ENCODE measurements around the gene CASTOR1.

CASTOR1 gene

DNA sequence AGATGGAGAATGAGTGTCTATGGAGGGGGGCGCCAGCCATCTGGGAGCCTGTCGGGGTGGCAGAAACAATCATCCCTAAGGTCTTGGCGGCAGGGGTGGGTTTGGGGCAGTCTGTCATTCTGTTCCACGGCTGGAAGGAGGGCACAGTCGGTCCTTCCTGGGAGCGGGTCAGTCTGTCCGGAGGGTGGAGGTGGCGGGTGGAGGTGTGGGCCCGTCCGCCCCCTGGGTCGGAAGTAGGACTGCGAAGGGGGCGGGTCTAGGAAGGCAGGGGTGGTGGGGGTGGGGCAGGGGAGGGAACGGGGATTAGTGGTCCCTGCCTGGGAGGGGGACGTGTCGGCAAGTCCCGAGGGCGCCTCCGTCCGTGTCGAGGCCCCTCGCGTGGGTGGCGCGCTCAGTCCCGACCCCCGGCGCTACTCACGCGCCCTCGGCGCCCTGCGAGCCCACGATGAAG lies 37.0 kb upstream of the CASTOR1 start:
- H3K27me3 ChIP-seq (ENCODE audit: low read depth, low read length) = no peaks in the 10 kb centered on the region
- H3K79me2 ChIP-seq (ENCODE audit: low read length) = no peaks in the 10 kb centered on the region
- peaks cover 3% of the 10 kb centered on the region; the same call in 1 of the 2 replicates for H4K20me1 ChIP-seq (ENCODE audit: insufficient read depth, low read length)
- H3K4me3 ChIP-seq (ENCODE audit: low read length) = peak overlapping the region; percentile 87
- no peak for TF ChIP-seq EZH2phosphoT487 (IDR thresholded peaks at IDR 0.05; ENCODE audit: low read depth)
- TF ChIP-seq, protein P1, sequence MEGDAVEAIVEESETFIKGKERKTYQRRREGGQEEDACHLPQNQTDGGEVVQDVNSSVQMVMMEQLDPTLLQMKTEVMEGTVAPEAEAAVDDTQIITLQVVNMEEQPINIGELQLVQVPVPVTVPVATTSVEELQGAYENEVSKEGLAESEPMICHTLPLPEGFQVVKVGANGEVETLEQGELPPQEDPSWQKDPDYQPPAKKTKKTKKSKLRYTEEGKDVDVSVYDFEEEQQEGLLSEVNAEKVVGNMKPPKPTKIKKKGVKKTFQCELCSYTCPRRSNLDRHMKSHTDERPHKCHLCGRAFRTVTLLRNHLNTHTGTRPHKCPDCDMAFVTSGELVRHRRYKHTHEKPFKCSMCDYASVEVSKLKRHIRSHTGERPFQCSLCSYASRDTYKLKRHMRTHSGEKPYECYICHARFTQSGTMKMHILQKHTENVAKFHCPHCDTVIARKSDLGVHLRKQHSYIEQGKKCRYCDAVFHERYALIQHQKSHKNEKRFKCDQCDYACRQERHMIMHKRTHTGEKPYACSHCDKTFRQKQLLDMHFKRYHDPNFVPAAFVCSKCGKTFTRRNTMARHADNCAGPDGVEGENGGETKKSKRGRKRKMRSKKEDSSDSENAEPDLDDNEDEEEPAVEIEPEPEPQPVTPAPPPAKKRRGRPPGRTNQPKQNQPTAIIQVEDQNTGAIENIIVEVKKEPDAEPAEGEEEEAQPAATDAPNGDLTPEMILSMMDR (IDR thresholded peaks at IDR 0.05; ENCODE audit: low read depth, low read length) = no peak
- H3K36me3 ChIP-seq (replicated peaks; ENCODE audit: low read depth, low read length) = no peaks in the 10 kb centered on the region
- H3K27ac ChIP-seq (ENCODE audit: low read length) = no peak overlapping the region
- H3K9ac ChIP-seq (ENCODE audit: low read length) = peak overlapping the region; percentile 69
- H3K4me2 ChIP-seq (ENCODE audit: low read length) = peak overlapping the region; percentile 98
- no peaks in the 10 kb centered on the region for H3K9me3 ChIP-seq (ENCODE audit: insufficient read depth, low read length)
- H3K4me1 ChIP-seq (ENCODE audit: low read length) = peaks cover 12% of the 10 kb centered on the region
- H2AFZ ChIP-seq (ENCODE audit: low read depth, low read length) = peak overlapping the region; percentile 56; the same call in 1 of the 2 replicates

DNA sequence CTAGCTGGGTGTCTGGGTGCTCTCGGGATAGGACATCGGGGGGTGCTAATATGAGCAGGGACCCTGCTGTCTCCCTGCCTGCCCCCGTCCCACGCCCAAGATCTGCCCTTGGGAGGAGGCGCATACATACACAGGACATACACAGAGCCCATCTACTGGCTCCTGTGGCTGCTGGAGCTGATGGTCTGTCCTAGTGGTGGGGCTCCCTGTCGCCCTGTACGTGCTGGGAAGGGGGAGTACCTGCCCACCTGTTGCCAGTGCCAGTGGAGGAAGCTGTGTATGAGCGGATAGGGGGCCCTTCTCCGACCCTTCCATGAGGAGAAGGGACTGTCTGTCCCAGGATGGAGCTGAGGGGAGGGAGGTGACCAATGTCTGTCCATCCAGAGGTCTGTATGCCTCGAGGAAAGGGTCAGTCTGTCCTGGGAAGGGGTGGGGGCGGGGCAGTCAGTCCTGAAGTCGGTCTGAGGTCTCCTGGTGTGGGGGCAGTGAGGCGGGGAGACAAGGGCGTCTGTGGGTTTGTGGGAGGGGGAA lies 36.5 kb upstream of the CASTOR1 start:
- H4K20me1 ChIP-seq (ENCODE audit: insufficient read depth, low read length) = peaks cover 3% of the 10 kb centered on the region; the same call in 1 of the 2 replicates
- TF ChIP-seq, protein P1 (IDR thresholded peaks at IDR 0.05; ENCODE audit: low read depth, low read length) = no peak
- H3K4me1 ChIP-seq (ENCODE audit: low read length) = peaks cover 12% of the 10 kb centered on the region
- peak overlapping the region; percentile 98 for H3K4me2 ChIP-seq (ENCODE audit: low read length)
- no peaks in the 10 kb centered on the region for H3K79me2 ChIP-seq (ENCODE audit: low read length)
- H3K9ac ChIP-seq (ENCODE audit: low read length) = peak overlapping the region; percentile 69
- H3K27me3 ChIP-seq (ENCODE audit: low read depth, low read length) = no peaks in the 10 kb centered on the region
- H2AFZ ChIP-seq (ENCODE audit: low read depth, low read length) = no peak overlapping the region
- no peaks in the 10 kb centered on the region for H3K9me3 ChIP-seq (ENCODE audit: insufficient read depth, low read length)
- no peaks in the 10 kb centered on the region for H3K36me3 ChIP-seq (replicated peaks; ENCODE audit: low read depth, low read length)
- peak overlapping the region; percentile 87 for H3K4me3 ChIP-seq (ENCODE audit: low read length)
- no peak overlapping the region for H3K27ac ChIP-seq (ENCODE audit: low read length)

DNA sequence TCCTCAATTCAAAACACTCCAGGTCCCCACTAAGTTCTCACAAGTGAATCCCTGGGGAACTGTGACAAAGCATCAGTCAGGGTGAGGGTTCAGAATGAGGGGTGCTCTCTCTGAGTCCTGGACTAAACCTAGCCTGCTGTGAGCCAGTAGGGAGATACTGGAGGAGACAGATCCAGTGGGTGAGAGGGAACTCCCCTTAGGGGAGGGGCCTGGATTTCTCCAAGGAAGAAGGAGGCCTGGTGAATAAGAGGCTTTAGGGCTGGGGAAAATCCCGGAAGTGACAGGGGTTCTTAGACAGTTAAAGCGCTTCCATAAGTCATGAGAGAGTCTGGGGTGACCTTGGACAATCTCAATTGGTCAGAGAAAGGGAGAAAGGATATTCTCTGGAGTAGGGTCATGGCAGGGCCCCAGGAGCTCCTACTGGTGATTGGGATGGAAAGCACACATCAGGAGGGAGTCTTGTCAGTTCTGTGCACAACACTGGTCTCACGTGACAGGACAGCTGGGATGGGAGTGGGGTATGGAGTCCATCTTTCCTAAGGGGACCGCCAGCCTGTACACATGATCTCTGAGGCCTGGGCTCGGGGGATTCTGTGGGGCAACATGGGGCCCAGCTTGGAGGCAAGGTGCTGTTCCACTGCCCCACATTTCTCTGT lies 35.9 kb upstream of the CASTOR1 start:
- Histone ChIP-seq H3K27me3 (ENCODE audit: low read depth, low read length) (no peaks in the 10 kb centered on the region), H3K4me3 (ENCODE audit: low read length) (no peak overlapping the region), H3K36me3 (replicated peaks; ENCODE audit: low read depth, low read length) (no peaks in the 10 kb centered on the region), H3K27ac (ENCODE audit: low read length) (no peak overlapping the region), H3K9ac (ENCODE audit: low read length) (no peak overlapping the region), H4K20me1 (ENCODE audit: insufficient read depth, low read length) (peaks cover 3% of the 10 kb centered on the region; the same call in 1 of the 2 replicates), H3K4me2 (ENCODE audit: low read length) (peak overlapping the region; percentile 98; the same call in 1 of the 2 replicates), H3K79me2 (ENCODE audit: low read length) (no peaks in the 10 kb centered on the region), H2AFZ (ENCODE audit: low read depth, low read length) (no peak overlapping the region), H3K4me1 (ENCODE audit: low read length) (peaks cover 12% of the 10 kb centered on the region), H3K9me3 (ENCODE audit: insufficient read depth, low read length) (no peaks in the 10 kb centered on the region)
- TF ChIP-seq, protein P1 (IDR thresholded peaks at IDR 0.05; ENCODE audit: low read depth, low read length) = no peak
- TF ChIP-seq EZH2phosphoT487 (IDR thresholded peaks at IDR 0.05; ENCODE audit: low read depth) = no peak

DNA sequence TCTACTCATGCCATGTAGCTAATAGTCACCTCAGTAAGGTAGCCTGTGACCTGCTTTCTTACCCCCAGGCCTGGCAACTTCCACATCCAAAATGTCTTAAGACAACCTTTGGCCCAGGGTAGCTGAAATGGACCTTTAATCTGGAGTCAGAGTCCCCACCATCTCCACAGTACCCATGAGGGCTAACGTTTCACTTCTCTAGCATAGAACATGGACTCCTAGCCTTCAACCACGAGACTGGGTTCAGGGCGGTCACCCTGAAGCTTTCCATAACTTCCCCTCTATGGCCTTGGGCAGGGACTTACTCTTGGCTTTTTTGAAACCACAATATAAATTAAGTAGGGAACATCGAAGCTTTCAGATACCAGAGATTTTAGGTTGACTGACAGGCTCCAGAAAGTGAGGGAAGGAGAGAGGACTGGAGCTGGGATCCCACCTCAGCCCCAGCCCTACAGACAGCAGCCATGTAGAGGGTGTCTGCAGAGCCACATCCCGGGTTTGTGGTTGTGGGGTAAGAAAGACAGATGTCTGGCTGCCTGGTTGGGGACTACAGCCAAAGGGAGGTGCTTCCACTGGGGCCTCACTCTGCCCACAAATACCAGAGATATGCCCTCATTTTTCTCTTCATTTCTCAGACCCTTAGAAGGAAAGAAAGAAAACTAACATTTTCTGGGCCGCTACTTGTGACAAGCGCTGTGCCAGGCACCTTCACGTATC lies 34.9 kb upstream of the CASTOR1 start:
- H3K79me2 ChIP-seq (ENCODE audit: low read length) = no peaks in the 10 kb centered on the region
- H3K9ac ChIP-seq (ENCODE audit: low read length) = no peak overlapping the region
- H2AFZ ChIP-seq (ENCODE audit: low read depth, low read length) = no peak overlapping the region
- H3K4me1 ChIP-seq (ENCODE audit: low read length) = peaks cover 12% of the 10 kb centered on the region
- H3K9me3 ChIP-seq (ENCODE audit: insufficient read depth, low read length) = no peaks in the 10 kb centered on the region
- H4K20me1 ChIP-seq (ENCODE audit: insufficient read depth, low read length) = peaks cover 3% of the 10 kb centered on the region; the same call in 1 of the 2 replicates
- H3K27ac ChIP-seq (ENCODE audit: low read length) = no peak overlapping the region
- H3K27me3 ChIP-seq (ENCODE audit: low read depth, low read length) = no peaks in the 10 kb centered on the region
- TF ChIP-seq, protein P1 (IDR thresholded peaks at IDR 0.05; ENCODE audit: low read depth, low read length) = no peak
- no peak for TF ChIP-seq EZH2phosphoT487 (IDR thresholded peaks at IDR 0.05; ENCODE audit: low read depth)
- H3K4me3 ChIP-seq (ENCODE audit: low read length) = no peak overlapping the region
- no peak overlapping the region for H3K4me2 ChIP-seq (ENCODE audit: low read length)
- no peaks in the 10 kb centered on the region for H3K36me3 ChIP-seq (replicated peaks; ENCODE audit: low read depth, low read length)
